SU-DHL-6 (cell line): ENCODE measurements around the gene TRIM3.
A peak's percentile ranks its signal among the peaks of the same experiment; 100 is the strongest.
"Not testable (repeated sequence)": the region's sequence is repeated elsewhere in the genome, so short reads cannot be mapped to it uniquely, and the experiment has no call there.

Source experiments
- H2AFZ ChIP-seq: fragments of 200-600 bp; sonication (generic); 2 replicates; pipeline ENCODE4 v1.6.1; 2014; ENCODE audit warnings: low read depth, mild to moderate bottlenecking, moderate library complexity, mixed read lengths, antibody characterized with exemption, low read length; ENCODE audit not compliant: severe bottlenecking
- H3F3A ChIP-seq: fragments of 200-600 bp; shearing (Covaris generic); 2 replicates; pipeline ENCODE4 v1.6.0; 2016; ENCODE audit warnings: antibody characterized with exemption, mild to moderate bottlenecking; ENCODE audit not compliant: insufficient read depth
- H3K27ac ChIP-seq: fragments of 200-600 bp; sonication (generic); 2 replicates; pipeline ENCODE4 v1.5.1; 2016; ENCODE audit warnings: low read depth, mild to moderate bottlenecking, low read length, moderate library complexity, mixed read lengths
- H3K27me3 ChIP-seq: fragments of 200-600 bp; sonication (generic), shearing (Covaris generic); 2 replicates; pipeline ENCODE4 v1.6.0; 2014; ENCODE audit warnings: mild to moderate bottlenecking, low read length
- H3K36me3 ChIP-seq: fragments of 200-600 bp; sonication (generic); 2 replicates; pipeline ENCODE4 v1.6.1; 2014; ENCODE audit warnings: mild to moderate bottlenecking, low read length, mixed read lengths
- H3K4me2 ChIP-seq: fragments of 300-600, 200-600 bp; shearing (Covaris generic), sonication (generic); 2 replicates; pipeline ENCODE4 v1.6.0; 2014; ENCODE audit warnings: low read length, low read depth, mild to moderate bottlenecking; ENCODE audit not compliant: poor library complexity, severe bottlenecking
- H3K4me3 ChIP-seq: fragments of 200-600 bp; sonication (generic); 2 replicates; pipeline ENCODE4 v1.5.1; 2014; ENCODE audit warnings: antibody characterized with exemption, low read length, mild to moderate bottlenecking, mixed read lengths; ENCODE audit not compliant: insufficient read depth, poor library complexity, severe bottlenecking
- H3K79me2 ChIP-seq: fragments of 200-600 bp; sonication (generic); 2 replicates; pipeline ENCODE4 v1.6.1; 2014; ENCODE audit warnings: mild to moderate bottlenecking, low read length, moderate library complexity; ENCODE audit not compliant: insufficient read depth
- H3K9ac ChIP-seq: fragments of 200-600 bp; sonication (generic); 2 replicates; pipeline ENCODE4 v1.7.0; 2014; ENCODE audit warnings: mild to moderate bottlenecking, low read length
- H3K9me2 ChIP-seq: fragments of 200-600 bp; sonication (generic); replicated peaks from 2 replicates; pipeline ENCODE4 v1.6.1; 2014; ENCODE audit warnings: low read length; ENCODE audit not compliant: insufficient read depth
- H3K9me3 ChIP-seq: fragments of 200-600 bp; sonication (generic); 2 replicates; pipeline ENCODE4 v1.6.1; 2014; ENCODE audit warnings: low read length, mixed read lengths; ENCODE audit not compliant: insufficient read depth
- H4K20me1 ChIP-seq: fragments of 200-600 bp; sonication (generic); 2 replicates; pipeline ENCODE4 v1.6.1; 2014; ENCODE audit warnings: low read depth, mild to moderate bottlenecking, antibody characterized with exemption, low read length, moderate library complexity, mixed read lengths
- EZH2phosphoT487 ChIP-seq: fragments of 200-600 bp; sonication (generic), shearing (Covaris generic); conservative IDR thresholded peaks from 2 replicates; pipeline ENCODE4 v1.6.1; 2018; ENCODE audit warnings: mild to moderate bottlenecking, antibody characterized with exemption, low read length, moderate library complexity, mixed read lengths
- TF ChIP-seq, protein P1 (sequence below): fragments of 200-600 bp; sonication (generic); IDR thresholded peaks from one replicate; pipeline ENCODE4 v1.5.1; 2017; ENCODE audit warnings: antibody characterized with exemption, mild to moderate bottlenecking, low read length, moderate library complexity; ENCODE audit not compliant: insufficient read depth, poor library complexity, severe bottlenecking

Gene TRIM3

DNA sequence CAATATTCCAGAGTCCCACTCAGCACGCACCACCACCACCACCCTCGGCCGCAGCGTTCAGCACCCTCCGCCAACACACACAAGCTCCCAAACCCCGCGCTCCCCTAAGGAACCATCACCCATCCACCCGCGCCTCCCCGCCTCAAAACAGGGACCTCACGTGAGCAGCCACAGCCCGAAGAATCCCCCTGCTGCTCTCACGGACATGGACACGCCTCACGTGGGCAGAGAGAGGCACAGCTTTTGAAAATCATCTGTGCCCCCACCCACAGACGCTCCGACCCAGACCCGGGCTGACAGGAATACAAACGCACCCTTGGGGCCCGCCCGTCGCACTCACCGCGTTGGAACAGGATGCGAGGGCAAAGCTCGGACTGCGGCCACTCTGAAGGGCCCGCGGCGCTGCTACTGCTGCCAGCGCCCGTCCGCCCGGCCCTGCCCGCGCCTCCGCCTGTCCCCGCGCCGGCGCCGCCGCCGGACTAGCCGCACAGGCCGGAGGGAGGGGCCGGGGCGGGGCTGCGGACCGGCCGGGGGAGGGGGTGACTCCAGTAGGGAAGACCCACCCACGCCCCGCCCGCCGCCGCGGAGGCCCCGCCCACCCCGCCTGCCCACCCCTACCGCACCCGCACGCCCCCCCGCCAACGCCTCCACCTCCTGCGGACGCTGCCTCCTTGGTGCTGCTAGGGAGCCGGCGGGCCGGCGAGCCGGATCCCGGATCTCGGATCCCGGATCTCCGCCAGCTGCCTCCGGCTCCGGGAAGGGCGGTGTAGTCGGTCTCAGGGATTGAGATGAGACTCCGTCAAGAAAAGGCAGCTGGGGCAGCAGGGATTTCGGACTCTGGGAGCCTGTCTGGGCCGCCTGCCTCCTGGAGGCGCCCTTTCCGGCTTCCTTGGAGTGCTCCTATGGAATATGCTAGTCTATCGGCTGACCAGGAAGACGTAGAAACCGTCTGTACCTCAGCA is at the start of gene TRIM3:
TSS of gene TRIM3 (minus strand) at position 491 of the 962 bp plus-strand sequence. CDS start 8,246 bp downstream, outside the sequence.
- Histone ChIP-seq H3K4me3 (peak within 1 kb of the TSS; percentile 74), H2AFZ (peak within 1 kb of the TSS; percentile 96), H3K4me2 (peak within 1 kb of the TSS; percentile 92), H3K9me3 (no peaks in the 10 kb centered on the region), H3K9ac (peak within 1 kb of the TSS; percentile 68), H3K79me2 (no peaks in the 10 kb centered on the region), H3K36me3 (no peaks in the 10 kb centered on the region), H3K27me3 (no peaks in the 10 kb centered on the region), H3F3A (peaks cover 15% of the 10 kb centered on the region), H3K9me2 (no peaks in the 10 kb centered on the region), H3K27ac (no peak within 1 kb of the TSS), H4K20me1 (no peaks in the 10 kb centered on the region)
- TF ChIP-seq, protein P1, sequence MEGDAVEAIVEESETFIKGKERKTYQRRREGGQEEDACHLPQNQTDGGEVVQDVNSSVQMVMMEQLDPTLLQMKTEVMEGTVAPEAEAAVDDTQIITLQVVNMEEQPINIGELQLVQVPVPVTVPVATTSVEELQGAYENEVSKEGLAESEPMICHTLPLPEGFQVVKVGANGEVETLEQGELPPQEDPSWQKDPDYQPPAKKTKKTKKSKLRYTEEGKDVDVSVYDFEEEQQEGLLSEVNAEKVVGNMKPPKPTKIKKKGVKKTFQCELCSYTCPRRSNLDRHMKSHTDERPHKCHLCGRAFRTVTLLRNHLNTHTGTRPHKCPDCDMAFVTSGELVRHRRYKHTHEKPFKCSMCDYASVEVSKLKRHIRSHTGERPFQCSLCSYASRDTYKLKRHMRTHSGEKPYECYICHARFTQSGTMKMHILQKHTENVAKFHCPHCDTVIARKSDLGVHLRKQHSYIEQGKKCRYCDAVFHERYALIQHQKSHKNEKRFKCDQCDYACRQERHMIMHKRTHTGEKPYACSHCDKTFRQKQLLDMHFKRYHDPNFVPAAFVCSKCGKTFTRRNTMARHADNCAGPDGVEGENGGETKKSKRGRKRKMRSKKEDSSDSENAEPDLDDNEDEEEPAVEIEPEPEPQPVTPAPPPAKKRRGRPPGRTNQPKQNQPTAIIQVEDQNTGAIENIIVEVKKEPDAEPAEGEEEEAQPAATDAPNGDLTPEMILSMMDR, result no peak
- TF ChIP-seq EZH2phosphoT487, result no peak

DNA sequence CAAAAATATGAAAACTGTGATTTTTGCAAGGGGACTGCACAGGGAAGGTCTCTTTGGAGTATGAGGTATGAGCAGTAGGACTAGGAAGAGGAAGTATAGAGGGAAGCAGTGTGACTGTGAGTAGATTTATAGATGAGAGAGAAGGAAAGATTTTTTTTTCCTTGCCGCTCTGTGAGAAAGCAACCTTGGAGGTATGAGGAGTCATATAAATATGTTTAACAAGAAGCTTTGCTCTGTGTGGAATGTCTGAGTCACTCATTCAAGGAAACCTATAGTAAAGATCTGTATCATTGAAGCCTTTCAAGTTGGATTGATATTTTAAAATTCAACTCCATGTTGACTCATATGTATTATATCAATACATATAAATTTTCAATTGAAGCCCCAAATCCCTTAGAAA is 49.5 kb upstream of the TRIM3 start:
- no peaks in the 10 kb centered on the region for H3K27me3 ChIP-seq
- no peak overlapping the region for H3K27ac ChIP-seq
- peaks cover 7% of the 10 kb centered on the region; the same call in 1 of the 2 replicates for H3K36me3 ChIP-seq
- no peaks in the 10 kb centered on the region for H3K9me2 ChIP-seq
- no peaks in the 10 kb centered on the region for H3K9me3 ChIP-seq
- no peak overlapping the region for H3K9ac ChIP-seq
- H4K20me1 ChIP-seq, result no peaks in the 10 kb centered on the region
- TF ChIP-seq, protein P1, result no peak
- TF ChIP-seq EZH2phosphoT487, result no peak
- no peak overlapping the region for H3K4me2 ChIP-seq
- no peak overlapping the region for H2AFZ ChIP-seq
- H3K79me2 ChIP-seq, result no peaks in the 10 kb centered on the region
- H3K4me3 ChIP-seq, result no peak overlapping the region
- no peaks in the 10 kb centered on the region for H3F3A ChIP-seq

DNA sequence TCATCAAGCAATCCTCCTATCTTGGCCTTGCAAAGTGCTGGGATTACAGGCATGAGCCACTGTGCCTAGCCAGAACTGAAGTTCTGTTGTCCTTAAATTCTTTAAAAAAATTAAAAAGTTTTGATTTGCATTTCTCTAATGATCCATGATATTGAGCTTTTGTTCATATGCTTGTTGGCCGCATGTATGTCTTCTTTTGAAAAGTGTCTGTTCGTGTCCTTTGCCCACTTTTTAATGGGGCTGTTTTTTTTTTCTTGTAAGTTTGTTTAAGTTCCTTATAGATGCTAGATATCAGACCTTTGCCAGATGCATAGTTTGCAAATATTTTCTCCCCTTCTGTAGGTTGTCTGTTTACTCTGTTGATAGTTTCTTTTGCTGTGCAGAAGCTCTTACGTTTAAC is 48.2 kb upstream of the TRIM3 start:
- H3K36me3 ChIP-seq, result peaks cover 16% of the 10 kb centered on the region; the same call in 1 of the 2 replicates
- H3K9me3 ChIP-seq, H2AFZ ChIP-seq, H3K79me2 ChIP-seq, H3K27me3 ChIP-seq, H3K4me2 ChIP-seq, H3F3A ChIP-seq, H4K20me1 ChIP-seq, H3K9me2 ChIP-seq, H3K4me3 ChIP-seq, H3K27ac ChIP-seq, H3K9ac ChIP-seq: not testable (repeated sequence)

DNA sequence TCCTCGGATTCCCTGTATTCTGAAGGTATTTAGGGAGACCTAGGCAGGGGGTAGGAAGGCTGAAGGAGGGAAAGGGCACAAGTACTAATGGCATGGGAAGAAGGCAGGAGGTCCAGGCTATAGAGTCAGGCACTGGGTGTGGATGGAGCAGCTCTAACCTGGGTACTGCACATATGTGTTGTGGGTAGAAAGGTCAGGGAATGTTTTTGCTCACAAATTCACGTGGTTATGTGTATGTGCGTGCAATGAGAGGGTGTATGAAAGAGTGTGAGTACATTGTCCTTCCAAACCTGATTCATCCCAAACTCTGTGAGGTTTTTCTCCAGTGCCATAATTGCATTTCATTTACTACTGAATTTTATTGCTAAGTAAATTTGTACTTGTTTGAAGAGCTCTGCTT is 46.5 kb upstream of the TRIM3 start:
- Histone ChIP-seq H3K27ac (no peak overlapping the region), H3K36me3 (peaks cover 20% of the 10 kb centered on the region; the same call in 1 of the 2 replicates), H3F3A (no peaks in the 10 kb centered on the region), H3K79me2 (no peaks in the 10 kb centered on the region), H3K9ac (no peak overlapping the region), H3K4me3 (no peak overlapping the region), H3K9me3 (no peaks in the 10 kb centered on the region), H4K20me1 (no peaks in the 10 kb centered on the region), H3K9me2 (no peaks in the 10 kb centered on the region), H3K27me3 (no peaks in the 10 kb centered on the region), H2AFZ (no peak overlapping the region), H3K4me2 (no peak overlapping the region)
- no peak for TF ChIP-seq EZH2phosphoT487
- TF ChIP-seq, protein P1, result no peak
